HUES64 (cell line): ENCODE results near the gene BTF3.

ENCODE experiments used
- H3K27ac ChIP-seq: 2 replicates; pipeline ENCODE4 v1.7.0; 2013; ENCODE audit warnings: low read depth, low read length, inconsistent platforms
- H3K27me3 ChIP-seq: 2 replicates; pipeline ENCODE4 v1.6.1; 2013; ENCODE audit warnings: mild to moderate bottlenecking, low read length; ENCODE audit not compliant: insufficient read depth
- H3K36me3 ChIP-seq: 2 replicates; pipeline ENCODE4 v1.6.1; 2013; ENCODE audit warnings: mild to moderate bottlenecking, low read length; ENCODE audit not compliant: insufficient read depth
- H3K4me1 ChIP-seq: 2 replicates; pipeline ENCODE4 v1.6.1; 2013; ENCODE audit warnings: mild to moderate bottlenecking, low read length, moderate library complexity; ENCODE audit not compliant: insufficient read depth
- H3K4me3 ChIP-seq: 2 replicates; pipeline ENCODE4 v1.5.1; 2013; ENCODE audit warnings: mild to moderate bottlenecking, low read length, moderate library complexity
- H3K9ac ChIP-seq: 2 replicates; pipeline ENCODE4 v1.6.1; 2013; ENCODE audit warnings: mild to moderate bottlenecking, low read depth, low read length
- H3K9me3 ChIP-seq: 2 replicates; pipeline ENCODE4 v1.6.1; 2013; ENCODE audit warnings: low read depth, low read length; ENCODE audit not compliant: insufficient read depth
- WGBS: fragments of 150-250, 120-280 bp; methylation state at CpG from one replicate; pipeline ENCODE4 v1.1.7; 2013; ENCODE audit warnings: missing lambda C conversion rate; 5-methylcytosine and 5-hydroxymethylcytosine counted together

The BTF3 gene

GRCh38 chr5:73525606-73526203 lies 27.5 kb downstream of the BTF3 start:
- 90% methylated on average over 3 of the region's 3 CpGs for WGBS
- no peaks in the 10 kb centered on the region for H3K27me3 ChIP-seq
- H3K27ac ChIP-seq = no peak overlapping the region
- H3K36me3 ChIP-seq = no peaks in the 10 kb centered on the region
- H3K4me3 ChIP-seq = no peak overlapping the region
- H3K9ac ChIP-seq = no peak overlapping the region
- no peaks in the 10 kb centered on the region for H3K9me3 ChIP-seq
- peaks cover 16% of the 10 kb centered on the region for H3K4me1 ChIP-seq

GRCh38 chr5:73528248-73528647 lies 30.0 kb downstream of the BTF3 start:
- Histone ChIP-seq H3K27me3 (no peaks in the 10 kb centered on the region), H3K9ac (no peak overlapping the region), H3K27ac (no peak overlapping the region), H3K9me3 (0 out of 2 replicates have a peak, but pooled peaks cover 7% of the 10 kb centered on the region), H3K4me1 (peaks cover 16% of the 10 kb centered on the region), H3K36me3 (no peaks in the 10 kb centered on the region), H3K4me3 (no peak overlapping the region)
- 88% methylated on average over 2 of the region's 3 CpGs for WGBS

GRCh38 chr5:73529081-73529480 lies 30.8 kb downstream of the BTF3 start:
- H3K9me3 ChIP-seq = 0 out of 2 replicates have a peak, but pooled peaks cover 7% of the 10 kb centered on the region
- no peak overlapping the region for H3K9ac ChIP-seq
- H3K27me3 ChIP-seq = no peaks in the 10 kb centered on the region
- no peak overlapping the region for H3K4me3 ChIP-seq
- no peak overlapping the region for H3K27ac ChIP-seq
- no peaks in the 10 kb centered on the region for H3K36me3 ChIP-seq
- no CpG with 5 or more reads among the region's 1 CpG for WGBS
- H3K4me1 ChIP-seq = peaks cover 16% of the 10 kb centered on the region

GRCh38 chr5:73531356-73531755 lies 33.1 kb downstream of the BTF3 start:
- H3K27ac ChIP-seq = no peak overlapping the region
- no peaks in the 10 kb centered on the region for H3K27me3 ChIP-seq
- no peak overlapping the region for H3K9ac ChIP-seq
- WGBS = 95% methylated on average over 1 of the region's 1 CpG
- H3K4me3 ChIP-seq = no peak overlapping the region
- peaks cover 10% of the 10 kb centered on the region for H3K9me3 ChIP-seq
- H3K36me3 ChIP-seq = no peaks in the 10 kb centered on the region
- peaks cover 16% of the 10 kb centered on the region for H3K4me1 ChIP-seq

- no peak overlapping the region for H3K4me3 ChIP-seq
- no peaks in the 10 kb centered on the region for H3K27me3 ChIP-seq
- H3K27ac ChIP-seq = no peak overlapping the region
- peaks cover 16% of the 10 kb centered on the region for H3K4me1 ChIP-seq
- peaks cover 10% of the 10 kb centered on the region for H3K9me3 ChIP-seq
- WGBS = 93% methylated on average over 5 of the region's 5 CpGs
- no peaks in the 10 kb centered on the region for H3K36me3 ChIP-seq
- no peak overlapping the region for H3K9ac ChIP-seq
Measured at GRCh38 chr5:73532195-73532594, 34.0 kb downstream of the BTF3 start.

- H3K9me3 ChIP-seq = peaks cover 10% of the 10 kb centered on the region
- H3K27ac ChIP-seq = no peak overlapping the region
- 90% methylated on average over 5 of the region's 5 CpGs for WGBS
- H3K9ac ChIP-seq = no peak overlapping the region
- H3K4me1 ChIP-seq = peaks cover 5% of the 10 kb centered on the region; the same call in 1 of the 2 replicates
- H3K36me3 ChIP-seq = no peaks in the 10 kb centered on the region
- H3K4me3 ChIP-seq = no peak overlapping the region
- no peaks in the 10 kb centered on the region for H3K27me3 ChIP-seq
Measured at GRCh38 chr5:73534011-73534644, 35.9 kb downstream of the BTF3 start.

GRCh38 chr5:73534971-73535370 lies 36.7 kb downstream of the BTF3 start:
- H3K9ac ChIP-seq = no peak overlapping the region
- 95% methylated on average over 2 of the region's 2 CpGs for WGBS
- H3K9me3 ChIP-seq = peaks cover 10% of the 10 kb centered on the region

GRCh38 chr5:73539730-73540129 lies 41.5 kb downstream of the BTF3 start:
- no peaks in the 10 kb centered on the region for H3K36me3 ChIP-seq
- H3K4me3 ChIP-seq = no peak overlapping the region
- no peaks in the 10 kb centered on the region for H3K27me3 ChIP-seq
- H3K9ac ChIP-seq = no peak overlapping the region
- H3K4me1 ChIP-seq = peaks cover 6% of the 10 kb centered on the region; the same call in 1 of the 2 replicates
- no peak overlapping the region for H3K27ac ChIP-seq
- H3K9me3 ChIP-seq = peaks cover 2% of the 10 kb centered on the region
- 95% methylated on average over 2 of the region's 2 CpGs for WGBS

More at GRCh38 chr5:73534971-73535370, 36.7 kb downstream of the BTF3 start:
- H3K4me1 ChIP-seq = no peaks in the 10 kb centered on the region
- no peak overlapping the region for H3K4me3 ChIP-seq
- no peaks in the 10 kb centered on the region for H3K36me3 ChIP-seq
- H3K27ac ChIP-seq = no peak overlapping the region
- no peaks in the 10 kb centered on the region for H3K27me3 ChIP-seq

- 64% methylated on average over 3 of the region's 3 CpGs for WGBS
- Histone ChIP-seq H3K9ac (no peak overlapping the region), H3K36me3 (no peaks in the 10 kb centered on the region), H3K27me3 (no peaks in the 10 kb centered on the region), H3K27ac (no peak overlapping the region), H3K9me3 (no peaks in the 10 kb centered on the region; the same call in 1 of the 2 replicates), H3K4me3 (no peak overlapping the region), H3K4me1 (peaks cover 6% of the 10 kb centered on the region; the same call in 1 of the 2 replicates)
Measured at GRCh38 chr5:73540192-73540591, 42.0 kb downstream of the BTF3 start.

- 82% methylated on average over 4 of the region's 4 CpGs for WGBS
- Histone ChIP-seq H3K4me3 (no peak overlapping the region), H3K36me3 (no peaks in the 10 kb centered on the region), H3K9ac (no peak overlapping the region), H3K9me3 (no peaks in the 10 kb centered on the region), H3K27ac (no peak overlapping the region), H3K4me1 (peaks cover 6% of the 10 kb centered on the region; the same call in 1 of the 2 replicates), H3K27me3 (no peaks in the 10 kb centered on the region)
Measured at GRCh38 chr5:73542020-73542419, 43.8 kb downstream of the BTF3 start.

- Histone ChIP-seq H3K9ac (no peak overlapping the region), H3K27ac (no peak overlapping the region), H3K9me3 (no peaks in the 10 kb centered on the region), H3K4me3 (no peak overlapping the region), H3K4me1 (peaks cover 6% of the 10 kb centered on the region; the same call in 1 of the 2 replicates), H3K36me3 (no peaks in the 10 kb centered on the region), H3K27me3 (no peaks in the 10 kb centered on the region)
- WGBS = 94% methylated on average over 9 of the region's 9 CpGs
Measured at GRCh38 chr5:73544429-73545402, 46.5 kb downstream of the BTF3 start.
